OCI-LY7 (cell line): ENCODE results near the gene FRG2C.
"Not testable (repeated sequence)": the region's sequence is repeated elsewhere in the genome, so short reads cannot be mapped to it uniquely, and the experiment has no call there.

Source experiments
- EZH2phosphoT487 ChIP-seq: fragments of 200-600 bp; sonication (generic); IDR thresholded peaks from 2 replicates; pipeline ENCODE4 v1.6.1; 2018; ENCODE audit warnings: low read depth, borderline replicate concordance, mild to moderate bottlenecking, mixed run types, antibody characterized with exemption, low read length, moderate library complexity, mixed read lengths
- TF ChIP-seq, protein P1 (sequence below): fragments of 200-600 bp; sonication (generic); conservative IDR thresholded peaks from 2 replicates; pipeline ENCODE4 v1.5.1; 2014; ENCODE audit warnings: mild to moderate bottlenecking, antibody characterized with exemption, low read length, moderate library complexity, mixed read lengths

GRCh38 chr3:75672140-75672775 is 8.1 kb downstream of the FRG2C start:
- TF ChIP-seq, protein P1, sequence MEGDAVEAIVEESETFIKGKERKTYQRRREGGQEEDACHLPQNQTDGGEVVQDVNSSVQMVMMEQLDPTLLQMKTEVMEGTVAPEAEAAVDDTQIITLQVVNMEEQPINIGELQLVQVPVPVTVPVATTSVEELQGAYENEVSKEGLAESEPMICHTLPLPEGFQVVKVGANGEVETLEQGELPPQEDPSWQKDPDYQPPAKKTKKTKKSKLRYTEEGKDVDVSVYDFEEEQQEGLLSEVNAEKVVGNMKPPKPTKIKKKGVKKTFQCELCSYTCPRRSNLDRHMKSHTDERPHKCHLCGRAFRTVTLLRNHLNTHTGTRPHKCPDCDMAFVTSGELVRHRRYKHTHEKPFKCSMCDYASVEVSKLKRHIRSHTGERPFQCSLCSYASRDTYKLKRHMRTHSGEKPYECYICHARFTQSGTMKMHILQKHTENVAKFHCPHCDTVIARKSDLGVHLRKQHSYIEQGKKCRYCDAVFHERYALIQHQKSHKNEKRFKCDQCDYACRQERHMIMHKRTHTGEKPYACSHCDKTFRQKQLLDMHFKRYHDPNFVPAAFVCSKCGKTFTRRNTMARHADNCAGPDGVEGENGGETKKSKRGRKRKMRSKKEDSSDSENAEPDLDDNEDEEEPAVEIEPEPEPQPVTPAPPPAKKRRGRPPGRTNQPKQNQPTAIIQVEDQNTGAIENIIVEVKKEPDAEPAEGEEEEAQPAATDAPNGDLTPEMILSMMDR, result not testable (repeated sequence)
- not testable (repeated sequence) for TF ChIP-seq EZH2phosphoT487
